Heart left ventricle (tissue), 13 donors: ENCODE data around the gene DLD.

Experiments
- POLR2A ChIP-seq, 2 donors: fragments of 450-650 bp; IDR thresholded peaks; one replicate each; pipeline ENCODE4 v1.6.1; 2017; ENCODE audit warnings: antibody characterized with exemption in 2 of 2, mild to moderate bottlenecking in 2 of 2, moderate library complexity in 2 of 2
- TF ChIP-seq, protein P1 (sequence below), 12 donors: fragments of 200-600 bp; sonication (generic) in 4 of 12; IDR thresholded peaks; one replicate each; pipeline versions ENCODE4 v1.5.0 to v1.8.0; 2018 to 2022; ENCODE audit warnings: antibody characterized with exemption in 12 of 12, mild to moderate bottlenecking in 5 of 12
- donor health status: ischemic (EF 13 %, LVEDD 7.1; RV severe dilation, severe dysfunction).
- donor health status: DM: no; HTN: yes; CAD: no.
- donor health status: DM: no; HTN: no; CAD: no.
- donor health status: ischemic (EF 25% LVEDD 6.9; RV normal size, moderate dysfunction).
- donor health status: ischemic (EF 25% LVEDD 5.7; RV mildly dilated, moderate dysfunction).
- donor health status: ischemic (EF 35%, LVEDD 5.7; RV mildly dilated, moderate dysfunction).
- donor health status: nonischemic (EF 11% LVEDD 7.7; RV severe dilation, severe dysfunction).
- donor health status: DM: yes; HTN: yes; CAD: no.
- donor health status: PGD.
- donor health status: ischemic (EF 29% LVEDD 5.4; RV normal size, mild dysfunction).
- donor health status: nonischemic (EF 23%, LVEDD 6.1; RV moderate dilation, normal function).

DNA sequence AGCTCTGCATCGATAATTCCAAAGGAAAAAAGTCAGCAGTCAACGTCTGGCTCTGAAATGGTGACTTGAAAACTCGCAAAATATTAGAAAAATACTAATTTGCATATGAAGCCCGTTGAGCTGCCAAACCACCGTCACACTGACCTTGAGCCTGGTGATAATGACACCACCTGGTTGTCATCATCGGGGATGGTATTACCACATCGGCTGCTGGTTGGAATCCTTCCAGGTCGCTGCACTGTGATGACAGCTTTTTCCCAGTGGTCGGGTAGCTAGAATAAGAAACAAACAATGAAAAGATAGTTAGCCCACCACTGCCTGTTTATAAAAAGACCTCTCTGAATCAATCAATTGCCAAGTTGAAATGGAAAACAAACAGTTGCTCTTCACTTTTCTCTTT lies 70.4 kb downstream of the DLD start:
- TF ChIP-seq, protein P1, sequence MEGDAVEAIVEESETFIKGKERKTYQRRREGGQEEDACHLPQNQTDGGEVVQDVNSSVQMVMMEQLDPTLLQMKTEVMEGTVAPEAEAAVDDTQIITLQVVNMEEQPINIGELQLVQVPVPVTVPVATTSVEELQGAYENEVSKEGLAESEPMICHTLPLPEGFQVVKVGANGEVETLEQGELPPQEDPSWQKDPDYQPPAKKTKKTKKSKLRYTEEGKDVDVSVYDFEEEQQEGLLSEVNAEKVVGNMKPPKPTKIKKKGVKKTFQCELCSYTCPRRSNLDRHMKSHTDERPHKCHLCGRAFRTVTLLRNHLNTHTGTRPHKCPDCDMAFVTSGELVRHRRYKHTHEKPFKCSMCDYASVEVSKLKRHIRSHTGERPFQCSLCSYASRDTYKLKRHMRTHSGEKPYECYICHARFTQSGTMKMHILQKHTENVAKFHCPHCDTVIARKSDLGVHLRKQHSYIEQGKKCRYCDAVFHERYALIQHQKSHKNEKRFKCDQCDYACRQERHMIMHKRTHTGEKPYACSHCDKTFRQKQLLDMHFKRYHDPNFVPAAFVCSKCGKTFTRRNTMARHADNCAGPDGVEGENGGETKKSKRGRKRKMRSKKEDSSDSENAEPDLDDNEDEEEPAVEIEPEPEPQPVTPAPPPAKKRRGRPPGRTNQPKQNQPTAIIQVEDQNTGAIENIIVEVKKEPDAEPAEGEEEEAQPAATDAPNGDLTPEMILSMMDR (IDR thresholded peaks at IDR 0.05), result no peak
- no peak for TF ChIP-seq POLR2A (IDR thresholded peaks at IDR 0.05)
